ENCODE results near the gene GPR68. TPM values are rescaled to one million over a fixed set of nuclear protein-coding genes. Genes with fewer than 3 reads are reported as not detected.

Gene GPR68
- 0.70 TPM for polyA plus RNA-seq (2013, experiment 1 of 2)
- 0.61 TPM for polyA plus RNA-seq (2013, experiment 2 of 2)

- Histone ChIP-seq H4K8ac (ENCODE audit: low read depth, low read length) (no peak within 1 kb of the TSS), H2BK5ac (ENCODE audit: low read length) (no peak within 1 kb of the TSS), H3K18ac (ENCODE audit: low read length) (peak within 1 kb of the TSS; percentile 50), H3K4me2 (ENCODE audit: insufficient read depth, low read length, poor library complexity, severe bottlenecking) (no peak within 1 kb of the TSS), H2BK12ac (ENCODE audit: low read length) (no peak within 1 kb of the TSS), H3K79me1 (ENCODE audit: low read depth, low read length) (no peaks in the 10 kb centered on the region), H4K91ac (ENCODE audit: low read depth, low read length, poor library complexity) (no peak within 1 kb of the TSS), H3K4me1 (ENCODE audit: control insufficient read depth in 2 of 2, insufficient read depth in 1 of 2, low read depth in 1 of 2, low read length in 2 of 2) (peaks cover 5 to 10% of the 10 kb centered on the region in 2 donors), H3K4me3 (ENCODE audit: low read length in 2 of 2) (no peak within 1 kb of the TSS), H3K27ac (replicated peaks; ENCODE audit: low read length) (no peak within 1 kb of the TSS), H3K9me3 (replicated peaks in 1 of 2; ENCODE audit: control insufficient read depth in 2 of 2, insufficient read depth in 1 of 2, low read depth in 1 of 2, low read length in 2 of 2) (no peaks in the 10 kb centered on the region), H3K14ac (ENCODE audit: low read length) (no peak within 1 kb of the TSS), H2AK5ac (ENCODE audit: low read depth, low read length) (peak within 1 kb of the TSS; percentile 4), H3K4ac (ENCODE audit: low read length) (no peak within 1 kb of the TSS), H3K23ac (ENCODE audit: low read depth, low read length, poor library complexity) (no peak within 1 kb of the TSS), H2AFZ (ENCODE audit: low read length) (peak within 1 kb of the TSS; percentile 89), H3K9ac (ENCODE audit: low read depth, low read length, poor library complexity) (no peak within 1 kb of the TSS), H3K36me3 (replicated peaks in 1 of 2; ENCODE audit: control insufficient read depth in 2 of 2, insufficient read depth in 2 of 2, low read length in 2 of 2) (no peaks in the 10 kb centered on the region), H2BK120ac (ENCODE audit: low read depth, low read length) (no peak within 1 kb of the TSS), H3K27me3 (ENCODE audit: control insufficient read depth in 3 of 3, insufficient read depth in 3 of 3, low read depth in 1 of 3, low read length in 3 of 3) (peaks cover 0 to 23% (median 0%) of the 10 kb centered on the region in 3 experiments), H2BK15ac (ENCODE audit: low read length) (peak within 1 kb of the TSS; percentile 15)
- no peak for DNase-seq (ENCODE audit: low spot score)
- WGBS, 2 donors (ENCODE audit: extremely low coverage in 2 of 2, insufficient read length in 2 of 2, insufficient replicate concordance in 1 of 2): no CpG with 5 or more reads among the region's 12 CpGs
These were observed at the start of gene GPR68 for GRCh38 chr14:91244501-91244901. Gene GPR68 (minus strand): TSS chr14:91244704. CDS start chr14:91235050, 9,654 bp downstream.

- H3K9me3 ChIP-seq (replicated peaks in 1 of 2; ENCODE audit: control insufficient read depth in 2 of 2, insufficient read depth in 1 of 2, low read depth in 1 of 2, low read length in 2 of 2): no peaks in the 10 kb centered on the region
- no CpG with 5 or more reads among the region's 7 CpGs for WGBS, 2 donors (ENCODE audit: extremely low coverage in 2 of 2, insufficient read length in 2 of 2, insufficient replicate concordance in 1 of 2)
These were observed 49.6 kb upstream of the GPR68 start for GRCh38 chr14:91294153-91294552.

GRCh38 chr14:91293281-91293680 lies 48.8 kb upstream of the GPR68 start:
- H2BK12ac ChIP-seq (ENCODE audit: low read length): peak overlapping the region; percentile 34
- peak overlapping the region; percentile 98 for H3K14ac ChIP-seq (ENCODE audit: low read length)
- peaks cover 7% of the 10 kb centered on the region for H3K79me1 ChIP-seq (ENCODE audit: low read depth, low read length)
- no peak overlapping the region for H3K4me2 ChIP-seq (ENCODE audit: insufficient read depth, low read length, poor library complexity, severe bottlenecking)
- peak overlapping the region; percentile 100 for H4K8ac ChIP-seq (ENCODE audit: low read depth, low read length)
- peak overlapping the region; percentile 56 for H3K9ac ChIP-seq (ENCODE audit: low read depth, low read length, poor library complexity)
- H3K27me3 ChIP-seq (ENCODE audit: control insufficient read depth in 3 of 3, insufficient read depth in 3 of 3, low read depth in 1 of 3, low read length in 3 of 3): no peaks in the 10 kb centered on the region
- peak overlapping the region; percentile 59 for H2BK5ac ChIP-seq (ENCODE audit: low read length)
- DNase-seq (ENCODE audit: low spot score): no peak
- H3K4ac ChIP-seq (ENCODE audit: low read length): peak overlapping the region; percentile 43
- H2BK15ac ChIP-seq (ENCODE audit: low read length): no peak overlapping the region
- H3K27ac ChIP-seq (replicated peaks; ENCODE audit: low read length): no peak overlapping the region
- H3K4me1 ChIP-seq (ENCODE audit: control insufficient read depth in 2 of 2, insufficient read depth in 1 of 2, low read depth in 1 of 2, low read length in 2 of 2): no peaks in the 10 kb centered on the region
- no peak overlapping the region for H2AFZ ChIP-seq (ENCODE audit: low read length)
- H2BK120ac ChIP-seq (ENCODE audit: low read depth, low read length): no peak overlapping the region
- peak overlapping the region in 1 of 2 donors; percentile 63 for H3K4me3 ChIP-seq (ENCODE audit: low read length in 2 of 2)
- WGBS, 2 donors (ENCODE audit: extremely low coverage in 2 of 2, insufficient read length in 2 of 2, insufficient replicate concordance in 1 of 2): no CpG with 5 or more reads among the region's 12 CpGs
- peak overlapping the region; percentile 73 for H3K18ac ChIP-seq (ENCODE audit: low read length)
- H4K91ac ChIP-seq (ENCODE audit: low read depth, low read length, poor library complexity): no peak overlapping the region
- H2AK5ac ChIP-seq (ENCODE audit: low read depth, low read length): no peak overlapping the region
- peak overlapping the region; percentile 98 for H3K23ac ChIP-seq (ENCODE audit: low read depth, low read length, poor library complexity)
- H3K9me3 ChIP-seq (replicated peaks in 1 of 2; ENCODE audit: control insufficient read depth in 2 of 2, insufficient read depth in 1 of 2, low read depth in 1 of 2, low read length in 2 of 2): no peaks in the 10 kb centered on the region
- peaks cover 74 to 96% of the 10 kb centered on the region in 2 donors for H3K36me3 ChIP-seq (replicated peaks in 1 of 2; ENCODE audit: control insufficient read depth in 2 of 2, insufficient read depth in 2 of 2, low read length in 2 of 2)

More at GRCh38 chr14:91294153-91294552, 49.6 kb upstream of the GPR68 start:
- no peak overlapping the region for H3K27ac ChIP-seq (replicated peaks; ENCODE audit: low read length)
- H3K23ac ChIP-seq (ENCODE audit: low read depth, low read length, poor library complexity): no peak overlapping the region
- no peak overlapping the region for H2BK15ac ChIP-seq (ENCODE audit: low read length)
- H2BK5ac ChIP-seq (ENCODE audit: low read length): no peak overlapping the region
- no peak overlapping the region for H3K4me2 ChIP-seq (ENCODE audit: insufficient read depth, low read length, poor library complexity, severe bottlenecking)
- no peak overlapping the region for H3K4ac ChIP-seq (ENCODE audit: low read length)
- no peak overlapping the region for H4K91ac ChIP-seq (ENCODE audit: low read depth, low read length, poor library complexity)
- H3K79me1 ChIP-seq (ENCODE audit: low read depth, low read length): peaks cover 7% of the 10 kb centered on the region
- no peak overlapping the region for H2BK120ac ChIP-seq (ENCODE audit: low read depth, low read length)
- no peak overlapping the region for H4K8ac ChIP-seq (ENCODE audit: low read depth, low read length)
- H3K18ac ChIP-seq (ENCODE audit: low read length): no peak overlapping the region
- H3K14ac ChIP-seq (ENCODE audit: low read length): no peak overlapping the region
- H3K4me3 ChIP-seq (ENCODE audit: low read length in 2 of 2): no peak overlapping the region
- H2AFZ ChIP-seq (ENCODE audit: low read length): no peak overlapping the region
- peaks cover 72 to 98% of the 10 kb centered on the region in 2 donors for H3K36me3 ChIP-seq (replicated peaks in 1 of 2; ENCODE audit: control insufficient read depth in 2 of 2, insufficient read depth in 2 of 2, low read length in 2 of 2)
- no peak for DNase-seq (ENCODE audit: low spot score)
- no peak overlapping the region for H2BK12ac ChIP-seq (ENCODE audit: low read length)
- H3K9ac ChIP-seq (ENCODE audit: low read depth, low read length, poor library complexity): no peak overlapping the region
- H3K4me1 ChIP-seq (ENCODE audit: control insufficient read depth in 2 of 2, insufficient read depth in 1 of 2, low read depth in 1 of 2, low read length in 2 of 2): no peaks in the 10 kb centered on the region
- no peaks in the 10 kb centered on the region for H3K27me3 ChIP-seq (ENCODE audit: control insufficient read depth in 3 of 3, insufficient read depth in 3 of 3, low read depth in 1 of 3, low read length in 3 of 3)
- no peak overlapping the region for H2AK5ac ChIP-seq (ENCODE audit: low read depth, low read length)

GRCh38 chr14:91292491-91292890 lies 48.0 kb upstream of the GPR68 start:
- H3K27me3 ChIP-seq (ENCODE audit: control insufficient read depth in 3 of 3, insufficient read depth in 3 of 3, low read depth in 1 of 3, low read length in 3 of 3): no peaks in the 10 kb centered on the region
- H3K9me3 ChIP-seq (replicated peaks in 1 of 2; ENCODE audit: control insufficient read depth in 2 of 2, insufficient read depth in 1 of 2, low read depth in 1 of 2, low read length in 2 of 2): no peaks in the 10 kb centered on the region

More at GRCh38 chr14:91292491-91292890, 48.0 kb upstream of the GPR68 start:
- H4K8ac ChIP-seq (ENCODE audit: low read depth, low read length): no peak overlapping the region
- peaks cover 7% of the 10 kb centered on the region for H3K79me1 ChIP-seq (ENCODE audit: low read depth, low read length)
- no peak overlapping the region for H2BK5ac ChIP-seq (ENCODE audit: low read length)
- no peak overlapping the region for H2BK12ac ChIP-seq (ENCODE audit: low read length)
- H3K18ac ChIP-seq (ENCODE audit: low read length): no peak overlapping the region
- no CpG with 5 or more reads among the region's 15 CpGs for WGBS, 2 donors (ENCODE audit: extremely low coverage in 2 of 2, insufficient read length in 2 of 2, insufficient replicate concordance in 1 of 2)
- no peak overlapping the region for H2AK5ac ChIP-seq (ENCODE audit: low read depth, low read length)
- H3K4me3 ChIP-seq (ENCODE audit: low read length in 2 of 2): peak overlapping the region in 1 of 2 donors; percentile 48
- DNase-seq (ENCODE audit: low spot score): no peak
- H4K91ac ChIP-seq (ENCODE audit: low read depth, low read length, poor library complexity): no peak overlapping the region
- H3K4me1 ChIP-seq (ENCODE audit: control insufficient read depth in 2 of 2, insufficient read depth in 1 of 2, low read depth in 1 of 2, low read length in 2 of 2): no peaks in the 10 kb centered on the region
- H2BK120ac ChIP-seq (ENCODE audit: low read depth, low read length): no peak overlapping the region
- H3K4me2 ChIP-seq (ENCODE audit: insufficient read depth, low read length, poor library complexity, severe bottlenecking): no peak overlapping the region
- no peak overlapping the region for H3K27ac ChIP-seq (replicated peaks; ENCODE audit: low read length)
- H2AFZ ChIP-seq (ENCODE audit: low read length): no peak overlapping the region
- H3K9ac ChIP-seq (ENCODE audit: low read depth, low read length, poor library complexity): no peak overlapping the region
- no peak overlapping the region for H3K14ac ChIP-seq (ENCODE audit: low read length)
- H3K4ac ChIP-seq (ENCODE audit: low read length): no peak overlapping the region
- H2BK15ac ChIP-seq (ENCODE audit: low read length): no peak overlapping the region
- H3K36me3 ChIP-seq (replicated peaks in 1 of 2; ENCODE audit: control insufficient read depth in 2 of 2, insufficient read depth in 2 of 2, low read length in 2 of 2): peaks cover 77 to 96% of the 10 kb centered on the region in 2 donors
- peak overlapping the region; percentile 98 for H3K23ac ChIP-seq (ENCODE audit: low read depth, low read length, poor library complexity)
